ENCODE data around the gene EFCAB6.

The EFCAB6 gene

GRCh38 chr22:43550672-43551071 is 261.4 kb downstream of the EFCAB6 start:
- DNase-seq (ENCODE audit: low read depth): no peak

GRCh38 chr22:43550024-43550620 is 262.0 kb downstream of the EFCAB6 start:
- no peak for DNase-seq (ENCODE audit: low read depth)

GRCh38 chr22:43546186-43546585 is 265.9 kb downstream of the EFCAB6 start:
- DNase-seq (ENCODE audit: low read depth): no peak

GRCh38 chr22:43544289-43544673 is 267.8 kb downstream of the EFCAB6 start:
- no peak for DNase-seq (ENCODE audit: low read depth)

- DNase-seq (ENCODE audit: low read depth): no peak
Measured at GRCh38 chr22:43543522-43544288, 268.4 kb downstream of the EFCAB6 start.

- no peak for DNase-seq (ENCODE audit: low read depth)
Measured at GRCh38 chr22:43542681-43543521, 269.2 kb downstream of the EFCAB6 start.

GRCh38 chr22:43541462-43542407 is 270.4 kb downstream of the EFCAB6 start:
- DNase-seq (ENCODE audit: low read depth): no peak

GRCh38 chr22:43541022-43541421 is 271.1 kb downstream of the EFCAB6 start:
- DNase-seq (ENCODE audit: low read depth): no peak

- no peak for DNase-seq (ENCODE audit: low read depth)
Measured at GRCh38 chr22:43540529-43540923, 271.6 kb downstream of the EFCAB6 start.

GRCh38 chr22:43539572-43540528 is 272.3 kb downstream of the EFCAB6 start:
- no peak for DNase-seq (ENCODE audit: low read depth)

- DNase-seq (ENCODE audit: low read depth): no peak
Measured at GRCh38 chr22:43537019-43537585, 275.0 kb downstream of the EFCAB6 start.

GRCh38 chr22:43535741-43536140 is 276.4 kb downstream of the EFCAB6 start:
- DNase-seq (ENCODE audit: low read depth): no peak

- DNase-seq (ENCODE audit: low read depth): no peak
Measured at GRCh38 chr22:43535336-43535735, 276.8 kb downstream of the EFCAB6 start.

GRCh38 chr22:43534916-43535315 is 277.2 kb downstream of the EFCAB6 start:
- DNase-seq (ENCODE audit: low read depth): no peak

- DNase-seq (ENCODE audit: low read depth): no peak
Measured at GRCh38 chr22:43533656-43534428, 278.3 kb downstream of the EFCAB6 start.

GRCh38 chr22:43533156-43533530 is 279.0 kb downstream of the EFCAB6 start:
- no peak for DNase-seq (ENCODE audit: low read depth)

GRCh38 chr22:43532301-43533155 is 279.6 kb downstream of the EFCAB6 start:
- no peak for DNase-seq (ENCODE audit: low read depth)

GRCh38 chr22:43531651-43532050 is 280.5 kb downstream of the EFCAB6 start:
- no peak for DNase-seq (ENCODE audit: low read depth)

Measured in amniotic epithelial cell (primary cell).